ENCODE data around the gene RDH16.

RDH16 gene

GRCh38 chr12:56957229-56958052, at the start of gene RDH16:
Gene RDH16, minus strand, starts transcription at chr12:56957608. Its CDS starts 146 bp downstream, at chr12:56957462.
- Histone ChIP-seq H3K4me1 (no peaks in the 10 kb centered on the region), H3K27ac (no peak within 1 kb of the TSS), H3K9me3 (peaks cover 12% of the 10 kb centered on the region), H3K4me3 (no peak within 1 kb of the TSS), H3K4me2 (no peak within 1 kb of the TSS), H3K9ac (no peak within 1 kb of the TSS), H4K20me1 (no peaks in the 10 kb centered on the region), H3K27me3 (no peaks in the 10 kb centered on the region), H3K36me3 (no peaks in the 10 kb centered on the region)
- no peak for TF ChIP-seq Cebpa-rat (IDR thresholded peaks at IDR 0.05)

GRCh38 chr12:57006809-57007475, 49.5 kb upstream of the RDH16 start:
- Histone ChIP-seq H3K4me2 (peak overlapping the region; percentile 48), H3K36me3 (peaks cover 30% of the 10 kb centered on the region), H3K4me3 (peak overlapping the region; percentile 94), H4K20me1 (peaks cover 38% of the 10 kb centered on the region), H3K27ac (peak overlapping the region; percentile 50), H3K9ac (no peak overlapping the region), H3K4me1 (peaks cover 18% of the 10 kb centered on the region), H3K9me3 (no peaks in the 10 kb centered on the region), H3K27me3 (no peaks in the 10 kb centered on the region)
- no peak for TF ChIP-seq Cebpa-rat (IDR thresholded peaks at IDR 0.05)

- H3K4me2 ChIP-seq, result peak within 1 kb of the TSS; percentile 93
- H3K4me1 ChIP-seq, result peaks cover 20% of the 10 kb centered on the region
- peak within 1 kb of the TSS; percentile 91 for H3K27ac ChIP-seq
- TF ChIP-seq Cebpa-rat (IDR thresholded peaks at IDR 0.05), result no peak
- peak within 1 kb of the TSS; percentile 94 for H3K4me3 ChIP-seq
- H3K36me3 ChIP-seq, result peaks cover 38% of the 10 kb centered on the region
- H4K20me1 ChIP-seq, result peaks cover 46% of the 10 kb centered on the region
- no peaks in the 10 kb centered on the region for H3K9me3 ChIP-seq
- no peaks in the 10 kb centered on the region for H3K27me3 ChIP-seq
- H3K9ac ChIP-seq, result peak within 1 kb of the TSS; percentile 98
Measured at GRCh38 chr12:57005980-57006808, 48.8 kb upstream of the RDH16 start, which contains the start of gene ZBTB39. Gene ZBTB39, minus strand, starts transcription at chr12:57006546. Its CDS starts 1,629 bp downstream, at chr12:57004917.

GRCh38 chr12:57004651-57005050, 47.2 kb upstream of the RDH16 start:
- Histone ChIP-seq H4K20me1 (peaks cover 61% of the 10 kb centered on the region), H3K27me3 (no peaks in the 10 kb centered on the region), H3K4me1 (peaks cover 32% of the 10 kb centered on the region), H3K4me3 (no peak overlapping the region), H3K36me3 (peaks cover 53% of the 10 kb centered on the region), H3K4me2 (peak overlapping the region; percentile 93), H3K27ac (no peak overlapping the region), H3K9me3 (no peaks in the 10 kb centered on the region), H3K9ac (peak overlapping the region; percentile 98; the same call in 1 of the 2 replicates)
- no peak for TF ChIP-seq Cebpa-rat (IDR thresholded peaks at IDR 0.05)

- Histone ChIP-seq H3K4me1 (peaks cover 39% of the 10 kb centered on the region), H3K27ac (no peak overlapping the region), H4K20me1 (peaks cover 74% of the 10 kb centered on the region), H3K9ac (no peak overlapping the region), H3K36me3 (peaks cover 64% of the 10 kb centered on the region), H3K9me3 (no peaks in the 10 kb centered on the region), H3K4me2 (no peak overlapping the region), H3K4me3 (no peak overlapping the region), H3K27me3 (no peaks in the 10 kb centered on the region)
- no peak for TF ChIP-seq Cebpa-rat (IDR thresholded peaks at IDR 0.05)
Measured at GRCh38 chr12:57003395-57003794, 46.0 kb upstream of the RDH16 start.

GRCh38 chr12:57001448-57001906, 44.1 kb upstream of the RDH16 start:
- no peak overlapping the region for H3K4me3 ChIP-seq
- H3K27ac ChIP-seq, result no peak overlapping the region
- TF ChIP-seq Cebpa-rat (IDR thresholded peaks at IDR 0.05), result no peak
- no peak overlapping the region for H3K9ac ChIP-seq
- H3K4me1 ChIP-seq, result peaks cover 33% of the 10 kb centered on the region
- H3K4me2 ChIP-seq, result no peak overlapping the region
- H3K9me3 ChIP-seq, result no peaks in the 10 kb centered on the region
- H4K20me1 ChIP-seq, result peaks cover 93% of the 10 kb centered on the region
- H3K36me3 ChIP-seq, result peaks cover 83% of the 10 kb centered on the region
- H3K27me3 ChIP-seq, result no peaks in the 10 kb centered on the region

GRCh38 chr12:57000393-57000792, 43.0 kb upstream of the RDH16 start:
- no peaks in the 10 kb centered on the region for H3K9me3 ChIP-seq
- no peaks in the 10 kb centered on the region for H3K27me3 ChIP-seq
- H3K4me2 ChIP-seq, result no peak overlapping the region
- peaks cover 94% of the 10 kb centered on the region for H3K36me3 ChIP-seq
- peaks cover 100% of the 10 kb centered on the region for H4K20me1 ChIP-seq
- no peak for TF ChIP-seq Cebpa-rat (IDR thresholded peaks at IDR 0.05)
- no peak overlapping the region for H3K4me3 ChIP-seq
- H3K27ac ChIP-seq, result no peak overlapping the region
- no peak overlapping the region for H3K9ac ChIP-seq
- H3K4me1 ChIP-seq, result peaks cover 31% of the 10 kb centered on the region

GRCh38 chr12:56999456-56999855, 42.0 kb upstream of the RDH16 start:
- Histone ChIP-seq H3K9ac (0 out of 2 replicates have a peak overlapping the region, but pooled peaks have one; percentile 7), H3K27ac (no peak overlapping the region), H3K4me2 (no peak overlapping the region), H3K4me1 (peaks cover 22% of the 10 kb centered on the region), H3K27me3 (no peaks in the 10 kb centered on the region), H3K36me3 (peaks cover 94% of the 10 kb centered on the region), H4K20me1 (peaks cover 94% of the 10 kb centered on the region), H3K4me3 (no peak overlapping the region), H3K9me3 (no peaks in the 10 kb centered on the region)
- TF ChIP-seq Cebpa-rat (IDR thresholded peaks at IDR 0.05), result no peak

GRCh38 chr12:56998981-56999380, 41.6 kb upstream of the RDH16 start:
- Histone ChIP-seq H4K20me1 (peaks cover 89% of the 10 kb centered on the region), H3K9me3 (no peaks in the 10 kb centered on the region), H3K4me2 (no peak overlapping the region), H3K27me3 (no peaks in the 10 kb centered on the region), H3K36me3 (peaks cover 89% of the 10 kb centered on the region), H3K9ac (peak overlapping the region; percentile 7; the same call in 1 of the 2 replicates), H3K4me1 (peaks cover 21% of the 10 kb centered on the region), H3K27ac (no peak overlapping the region), H3K4me3 (no peak overlapping the region)
- TF ChIP-seq Cebpa-rat (IDR thresholded peaks at IDR 0.05), result no peak
